Stimulated activated CD4-positive, alpha-beta T cell treated with anti-CD3 and anti-CD28 coated beads, Interleukin-12 subunit alpha, Interleukin-12 subunit beta, amount 100 ng/mL, for 24 hours (primary cell): ENCODE measurements around the gene PCDHAC2.

Source experiments
- DNase-seq, 2 experiments: peaks; one replicate each; pipeline ENCODE4 v3.0.0-alpha.2; 2020; ENCODE audit warnings: low read depth in 2 of 2

PCDHAC2 gene

DNA sequence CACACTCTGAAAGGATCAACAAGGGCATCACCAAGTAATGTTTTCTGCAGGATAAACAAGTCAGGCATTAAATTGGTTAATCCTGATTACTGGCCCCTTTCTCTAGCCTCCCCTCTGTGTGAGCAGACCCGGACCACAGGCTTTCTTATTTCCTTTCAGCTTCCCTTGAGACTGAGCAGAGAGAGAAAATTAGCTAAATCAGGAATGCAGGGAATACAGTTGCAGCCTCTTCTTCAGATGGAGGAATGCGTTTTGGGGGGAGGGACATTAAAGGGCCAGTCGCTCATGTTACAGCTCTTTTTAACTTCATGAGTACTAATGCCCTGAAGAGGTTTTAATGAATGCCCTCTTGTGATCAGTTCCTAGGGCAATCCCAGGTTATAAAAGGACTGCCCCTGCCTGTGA is 19.8 kb downstream of the PCDHAC2 start:
- DNase-seq: no peak

DNA sequence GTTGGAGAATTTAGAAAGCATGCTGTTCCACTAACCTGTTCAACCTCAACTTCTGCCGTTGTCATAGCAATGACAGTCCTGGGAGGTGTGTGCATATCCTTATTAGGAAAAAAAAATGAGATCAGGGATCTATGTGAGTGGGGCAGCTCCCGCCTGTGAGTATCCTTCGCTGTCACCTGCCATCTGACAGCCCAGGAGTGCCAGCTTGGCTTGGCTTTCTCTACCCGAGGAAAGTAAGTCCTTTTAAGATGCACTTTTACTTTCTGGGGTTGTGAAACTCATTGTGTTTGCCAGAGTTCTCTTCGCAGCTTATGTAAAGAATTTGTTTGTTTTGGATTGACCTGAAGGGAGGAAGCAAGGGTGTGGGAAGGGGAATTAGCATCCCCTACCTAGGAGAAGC is 21.8 kb downstream of the PCDHAC2 start:
- no peak for DNase-seq

DNA sequence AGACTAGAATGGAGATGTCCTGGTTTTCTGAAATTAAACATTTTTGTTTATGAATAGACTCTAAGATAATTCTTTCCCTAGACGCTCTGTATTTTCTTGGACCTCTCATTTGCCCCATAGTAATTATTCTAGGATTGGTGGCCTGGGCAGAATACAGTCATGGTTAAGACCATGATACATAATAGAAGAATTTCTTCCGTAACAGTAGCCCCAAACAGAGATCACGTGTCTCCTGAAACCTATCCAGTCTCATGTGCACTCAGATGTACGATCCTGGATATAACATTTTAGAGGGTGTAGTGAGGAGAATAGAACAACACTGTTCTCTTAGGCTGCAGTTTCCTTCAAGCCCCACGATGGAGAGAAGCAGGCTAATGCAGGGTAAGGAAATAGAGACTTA is 22.3 kb downstream of the PCDHAC2 start:
- no peak for DNase-seq

DNA sequence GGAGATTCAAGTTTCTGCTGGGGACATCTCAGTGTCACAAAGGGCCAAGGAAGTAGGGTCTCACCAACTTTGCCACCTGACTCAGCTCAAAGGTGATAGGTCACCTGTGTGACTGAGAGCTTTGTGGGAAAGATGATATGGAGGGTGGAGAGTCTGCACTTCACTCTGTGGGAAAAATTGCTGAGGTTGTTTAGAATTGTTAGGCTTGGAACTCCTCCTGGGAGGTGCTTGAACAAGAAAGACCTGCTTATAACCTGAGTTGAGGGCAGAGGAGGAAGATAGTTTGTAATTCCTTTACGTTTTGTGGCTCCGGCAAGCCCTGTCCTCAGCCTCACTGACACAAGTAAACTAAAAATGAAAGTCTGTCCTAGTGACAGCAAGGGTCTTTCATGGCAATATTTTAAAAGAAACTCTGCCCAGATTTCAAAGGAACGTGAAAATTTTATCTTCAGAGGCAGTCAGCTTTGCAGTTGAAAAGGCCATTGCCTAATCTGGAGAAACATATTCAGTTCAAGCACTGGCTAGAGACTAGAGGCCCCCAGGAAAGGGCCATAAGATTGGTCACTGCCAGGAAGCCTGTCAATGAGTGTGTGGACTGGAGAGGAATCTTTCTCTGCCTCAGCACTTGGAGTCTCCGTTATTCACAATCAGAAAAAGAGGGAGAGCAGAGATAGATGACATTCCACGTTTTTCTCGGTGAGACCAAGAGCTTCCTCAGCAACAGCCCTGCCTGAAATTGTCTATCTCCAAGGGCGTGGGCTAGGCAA is 23.2 kb downstream of the PCDHAC2 start:
- DNase-seq: no peak

DNA sequence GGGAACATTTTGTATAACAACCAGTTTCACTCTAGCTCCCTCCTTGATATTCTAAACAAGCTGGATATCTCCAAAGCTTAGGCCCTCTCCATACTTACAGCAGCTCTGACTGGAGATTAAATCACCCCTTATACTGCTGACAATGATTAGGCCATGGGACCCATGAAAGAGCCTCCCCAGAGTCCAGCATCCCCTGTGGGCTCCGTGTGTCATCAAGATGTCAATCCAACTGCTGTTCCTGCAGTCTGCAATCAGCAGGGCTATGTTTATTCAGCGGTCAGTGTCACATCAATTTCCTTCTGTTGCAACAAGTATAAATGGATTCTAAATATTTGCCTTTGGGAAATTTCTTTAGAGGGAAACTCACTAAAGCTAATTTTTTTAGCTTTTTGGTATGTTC is 26.6 kb downstream of the PCDHAC2 start:
- DNase-seq: no peak

DNA sequence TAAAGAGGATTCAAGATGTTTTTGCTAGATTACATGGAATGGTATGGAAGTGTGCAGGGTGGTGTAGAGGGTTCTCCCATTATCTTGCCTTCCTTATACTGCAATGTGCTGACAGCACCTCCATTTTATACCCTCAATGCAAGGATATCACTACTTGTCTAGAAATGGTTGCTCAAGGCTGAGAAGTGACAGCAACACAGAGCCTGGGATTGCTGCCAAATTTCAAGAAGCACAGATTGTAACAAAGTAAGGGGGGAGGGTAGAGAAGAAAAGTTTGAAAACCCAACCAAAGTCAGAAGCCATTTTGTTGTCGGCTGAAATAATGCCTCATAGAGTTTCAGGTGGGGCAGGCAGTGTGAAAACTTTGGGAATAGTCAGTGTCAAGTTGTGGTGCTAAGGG is 29.8 kb downstream of the PCDHAC2 start:
- DNase-seq: no peak

DNA sequence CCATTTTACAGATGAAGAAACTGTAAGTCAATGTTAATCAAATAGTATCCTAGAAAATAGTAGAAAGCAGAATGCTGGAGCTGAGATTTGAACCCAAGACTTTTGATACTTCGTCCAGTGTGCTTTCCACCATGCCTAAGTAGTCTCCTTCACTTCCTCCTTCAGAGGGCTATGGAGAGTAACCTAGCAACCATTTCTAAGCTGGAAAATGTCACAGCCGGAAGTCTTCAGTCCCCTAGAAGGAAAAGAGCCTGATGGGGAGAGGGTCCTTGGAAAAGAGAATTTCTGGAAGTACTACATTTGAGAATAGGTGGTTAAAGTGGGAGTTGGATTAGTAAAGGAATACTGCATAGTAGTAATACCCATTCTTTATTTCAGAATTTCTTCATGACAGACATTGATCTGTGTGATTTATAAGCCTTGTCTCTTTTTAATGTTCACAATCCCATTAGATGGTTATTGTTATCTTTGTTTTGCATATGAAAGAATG is 32.7 kb downstream of the PCDHAC2 start:
- no peak for DNase-seq

- DNase-seq: no peak
These were observed 35.2 kb downstream of the PCDHAC2 start for GRCh38 chr5:141001446-141001843.

DNA sequence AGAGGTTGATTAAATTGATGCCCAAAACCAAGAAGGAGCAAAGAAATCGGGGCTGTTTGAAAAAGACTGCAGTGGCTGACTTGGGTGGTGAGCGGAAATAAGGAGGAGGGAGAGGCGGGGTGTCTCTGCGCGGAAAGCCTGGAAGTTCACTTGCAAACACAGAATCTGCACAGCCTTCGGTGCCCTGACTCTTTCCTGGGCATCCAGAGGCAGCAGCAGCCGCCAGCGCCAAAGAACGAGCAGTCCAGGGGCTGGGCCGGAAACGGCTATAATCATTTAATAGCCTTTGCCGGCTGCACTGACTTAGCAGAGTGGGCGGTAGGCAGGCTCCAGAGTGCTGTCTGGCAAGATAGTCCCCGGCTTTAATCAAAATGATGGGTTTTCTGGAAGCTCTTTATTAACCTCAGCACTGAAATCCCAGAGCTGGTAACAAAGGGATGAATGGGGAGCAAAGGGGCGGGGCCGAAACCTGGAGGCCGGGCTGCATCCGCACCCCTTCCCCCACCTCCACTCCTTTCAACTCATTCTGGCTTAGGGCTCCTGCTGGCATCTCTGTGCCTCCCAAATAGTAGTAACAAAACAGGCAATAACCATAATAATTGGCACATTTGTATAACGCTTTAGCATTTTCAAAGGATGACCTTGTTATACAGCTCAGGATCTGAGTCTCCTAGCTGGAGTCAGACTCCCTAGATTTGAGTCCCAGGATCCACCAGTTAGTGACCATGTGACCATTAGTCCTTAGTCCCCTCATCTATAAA is 35.7 kb downstream of the PCDHAC2 start:
- DNase-seq: no peak

- no peak for DNase-seq
These were observed 36.3 kb downstream of the PCDHAC2 start for GRCh38 chr5:141002605-141002965.

- no peak for DNase-seq
These were observed 36.8 kb downstream of the PCDHAC2 start for GRCh38 chr5:141003031-141003430.

DNA sequence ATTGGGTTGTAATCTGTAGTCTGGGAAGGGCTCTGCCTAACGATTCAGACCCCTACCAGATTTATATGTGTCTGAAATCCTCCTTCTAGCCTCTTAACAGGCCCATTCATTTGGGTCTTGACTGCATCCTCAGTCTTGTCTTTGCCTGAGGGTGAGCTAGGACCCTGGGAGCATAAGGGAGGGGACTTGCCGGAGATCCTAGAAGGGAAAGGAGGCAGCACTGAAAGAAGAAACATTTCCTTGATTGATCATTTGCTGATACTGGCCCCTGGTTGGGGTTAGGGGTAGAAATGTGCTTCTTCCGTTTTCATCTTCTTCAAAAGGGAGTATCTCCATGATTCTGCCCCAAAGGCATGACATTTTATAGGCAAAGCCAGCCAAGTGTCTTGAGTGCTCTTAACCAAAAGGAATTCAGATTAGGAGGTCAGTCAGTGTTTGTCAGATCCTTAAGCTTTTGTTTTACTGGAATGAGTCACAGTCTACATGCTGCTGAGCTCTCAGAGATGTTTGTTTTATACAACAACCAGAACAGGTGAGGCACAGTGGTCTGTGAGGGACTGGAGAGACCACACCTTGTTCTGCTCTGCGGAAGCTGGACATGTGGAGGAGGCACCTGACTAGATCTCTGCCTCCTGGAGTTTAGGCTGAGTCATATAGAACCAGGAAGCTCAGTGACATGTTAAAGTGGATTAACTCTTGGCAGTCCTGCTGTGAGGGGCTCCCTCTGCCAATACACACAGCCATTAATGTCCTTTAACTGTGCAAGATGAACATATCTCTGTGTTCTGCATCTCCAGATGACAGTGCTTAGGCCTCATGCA is 37.7 kb downstream of the PCDHAC2 start:
- no peak for DNase-seq

DNA sequence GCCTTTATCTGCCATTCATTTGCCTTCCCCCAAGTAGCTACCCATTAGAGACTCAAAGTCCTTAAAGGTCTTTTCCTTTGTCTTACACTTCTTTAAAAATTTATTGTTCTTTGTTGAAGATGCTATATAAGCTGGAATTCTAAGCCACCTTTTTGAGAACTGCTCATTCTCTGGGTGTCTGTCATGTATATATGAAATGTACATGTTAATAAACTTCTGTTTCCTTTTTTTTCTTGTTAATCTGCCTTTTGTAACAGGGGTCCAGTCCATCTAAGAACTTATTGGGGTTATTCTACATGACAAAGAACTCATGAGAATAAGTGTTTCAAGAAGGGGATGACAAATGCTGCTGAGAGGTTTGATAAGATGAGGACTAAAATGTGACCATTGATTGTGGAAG is 41.5 kb downstream of the PCDHAC2 start:
- no peak for DNase-seq

- DNase-seq: no peak
These were observed 43.9 kb downstream of the PCDHAC2 start for GRCh38 chr5:141010047-141010793.

DNA sequence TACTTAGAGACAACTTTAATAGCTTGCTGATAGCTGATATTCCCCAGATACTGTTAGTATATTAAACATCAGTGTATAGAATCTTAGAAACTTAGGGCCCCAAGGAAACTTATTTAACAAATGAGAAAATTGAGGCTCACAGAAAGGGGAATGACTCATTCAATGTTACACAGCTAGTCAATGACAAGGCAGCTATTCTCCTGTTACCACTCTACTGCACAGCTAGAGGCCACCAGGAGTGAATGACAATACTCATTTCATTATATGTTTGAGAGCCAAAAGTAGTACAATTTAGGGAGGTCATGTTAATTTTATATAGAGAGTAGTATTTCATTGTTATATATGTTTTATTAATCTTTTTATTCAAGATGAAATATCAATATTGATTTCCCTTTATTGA is 51.7 kb downstream of the PCDHAC2 start:
- DNase-seq: no peak
